Activated T-cell treated with anti-CD3 and anti-CD28 coated beads, Interleukin-2, amount 50 U/mL, for 4 hours (primary cell): ENCODE results near the gene TMEM141. TPM values are rescaled to one million over a fixed set of nuclear protein-coding genes. Genes with fewer than 3 reads are reported as not detected.

Experiments used
- ATAC-seq, 2 donors: fragments of 200-7000 bp; cut with Tn5 transposase; one replicate each; pipeline ENCODE4 v1.10.0; 2021
- DNase-seq: peaks from one replicate; pipeline ENCODE4 v3.0.0-alpha.2; 2020
- H3K27me3 Mint-ChIP-seq: one replicate; pipeline ENCODE4 v1.8.0; 2021; ENCODE audit warnings: low read depth, mixed read lengths
- H3K36me3 Mint-ChIP-seq: one replicate; pipeline ENCODE4 v1.8.0; 2022; ENCODE audit warnings: mixed read lengths; ENCODE audit not compliant: insufficient read depth
- H3K4me1 Mint-ChIP-seq: one replicate; pipeline ENCODE4 v1.8.0; 2021; ENCODE audit warnings: low read depth, mixed read lengths
- H3K4me3 Mint-ChIP-seq: one replicate; pipeline ENCODE4 v1.8.0; 2021; ENCODE audit warnings: mild to moderate bottlenecking, moderate library complexity, mixed read lengths
- H3K9me3 Mint-ChIP-seq: one replicate; pipeline ENCODE4 v1.8.0; 2021; ENCODE audit warnings: mixed read lengths
- total RNA-seq, 3 donors: library from RNA; stranded (reverse); gene quantifications; one replicate each; pipeline ENCODE4 v1.2.1, GENCODE V29; 2021

The TMEM141 gene
- total RNA-seq, 3 donors from 2014 or later: 49.5 to 53.0 (median 51.9) TPM

- H3K9me3 Mint-ChIP-seq: no peaks in the 10 kb centered on the region
These were observed 30.8 kb downstream of the TMEM141 start for GRCh38 chr9:136821826-136822544.

GRCh38 chr9:136823136-136824046 is 32.2 kb downstream of the TMEM141 start:
- no peak for ATAC-seq
- no peak for DNase-seq
- H3K9me3 Mint-ChIP-seq: no peaks in the 10 kb centered on the region
- peaks cover 10% of the 10 kb centered on the region for H3K36me3 Mint-ChIP-seq
- H3K4me3 Mint-ChIP-seq: no peak overlapping the region
- peaks cover 3% of the 10 kb centered on the region for H3K4me1 Mint-ChIP-seq
- H3K27me3 Mint-ChIP-seq: no peaks in the 10 kb centered on the region

More at GRCh38 chr9:136821826-136822544, 30.8 kb downstream of the TMEM141 start:
- ATAC-seq: no peak
- Mint-ChIP-seq H3K4me1 (peaks cover 3% of the 10 kb centered on the region), H3K27me3 (no peaks in the 10 kb centered on the region), H3K36me3 (peaks cover 11% of the 10 kb centered on the region), H3K4me3 (no peak overlapping the region)
- no peak for DNase-seq

GRCh38 chr9:136824496-136825225 is 33.5 kb downstream of the TMEM141 start:
- no peaks in the 10 kb centered on the region for H3K9me3 Mint-ChIP-seq
- peaks cover 15% of the 10 kb centered on the region for H3K36me3 Mint-ChIP-seq
- no peaks in the 10 kb centered on the region for H3K27me3 Mint-ChIP-seq
- peaks cover 3% of the 10 kb centered on the region for H3K4me1 Mint-ChIP-seq
- ATAC-seq (no peak), DNase-seq (no peak)
- no peak overlapping the region for H3K4me3 Mint-ChIP-seq

GRCh38 chr9:136825295-136826187 is 34.4 kb downstream of the TMEM141 start:
- DNase-seq (no peak), ATAC-seq (no peak)
- peaks cover 3% of the 10 kb centered on the region for H3K4me1 Mint-ChIP-seq
- no peak overlapping the region for H3K4me3 Mint-ChIP-seq
- H3K9me3 Mint-ChIP-seq: no peaks in the 10 kb centered on the region
- H3K27me3 Mint-ChIP-seq: no peaks in the 10 kb centered on the region
- peaks cover 16% of the 10 kb centered on the region for H3K36me3 Mint-ChIP-seq

GRCh38 chr9:136826188-136826541 is 35.0 kb downstream of the TMEM141 start:
- H3K4me3 Mint-ChIP-seq: no peak overlapping the region
- DNase-seq: no peak

GRCh38 chr9:136826703-136827582 is 35.8 kb downstream of the TMEM141 start:
- H3K4me3 Mint-ChIP-seq: no peak overlapping the region
- H3K9me3 Mint-ChIP-seq: no peaks in the 10 kb centered on the region
- ATAC-seq (no peak), DNase-seq (no peak)
- peaks cover 13% of the 10 kb centered on the region for H3K36me3 Mint-ChIP-seq
- no peaks in the 10 kb centered on the region for H3K27me3 Mint-ChIP-seq
- H3K4me1 Mint-ChIP-seq: no peaks in the 10 kb centered on the region

More at GRCh38 chr9:136826188-136826541, 35.0 kb downstream of the TMEM141 start:
- Mint-ChIP-seq H3K4me1 (peaks cover under 1% of the 10 kb centered on the region), H3K36me3 (peaks cover 13% of the 10 kb centered on the region), H3K9me3 (no peaks in the 10 kb centered on the region), H3K27me3 (no peaks in the 10 kb centered on the region)
- ATAC-seq: no peak

GRCh38 chr9:136827794-136828473 is 36.8 kb downstream of the TMEM141 start:
- DNase-seq (no peak), ATAC-seq (no peak)
- Mint-ChIP-seq H3K4me1 (no peaks in the 10 kb centered on the region), H3K9me3 (no peaks in the 10 kb centered on the region), H3K4me3 (no peak overlapping the region), H3K36me3 (peaks cover 18% of the 10 kb centered on the region), H3K27me3 (no peaks in the 10 kb centered on the region)

GRCh38 chr9:136828474-136829140 is 37.5 kb downstream of the TMEM141 start:
- no peak for DNase-seq
- Mint-ChIP-seq H3K27me3 (no peaks in the 10 kb centered on the region), H3K36me3 (peaks cover 15% of the 10 kb centered on the region), H3K9me3 (no peaks in the 10 kb centered on the region), H3K4me1 (no peaks in the 10 kb centered on the region), H3K4me3 (no peak overlapping the region)
- no peak for ATAC-seq

GRCh38 chr9:136829412-136829811 is 38.3 kb downstream of the TMEM141 start:
- ATAC-seq: no peak
- Mint-ChIP-seq H3K36me3 (peaks cover 15% of the 10 kb centered on the region), H3K4me1 (no peaks in the 10 kb centered on the region), H3K27me3 (no peaks in the 10 kb centered on the region), H3K4me3 (no peak overlapping the region), H3K9me3 (no peaks in the 10 kb centered on the region)
- DNase-seq: no peak

- DNase-seq (no peak), ATAC-seq (no peak)
- Mint-ChIP-seq H3K9me3 (no peaks in the 10 kb centered on the region), H3K36me3 (peaks cover 15% of the 10 kb centered on the region), H3K4me1 (no peaks in the 10 kb centered on the region), H3K4me3 (no peak overlapping the region), H3K27me3 (no peaks in the 10 kb centered on the region)
These were observed 39.1 kb downstream of the TMEM141 start for GRCh38 chr9:136829981-136830885.

- DNase-seq: no peak
- Mint-ChIP-seq H3K9me3 (no peaks in the 10 kb centered on the region), H3K36me3 (peaks cover 13% of the 10 kb centered on the region), H3K4me3 (no peak overlapping the region), H3K4me1 (no peaks in the 10 kb centered on the region), H3K27me3 (no peaks in the 10 kb centered on the region)
- no peak for ATAC-seq
These were observed 40.0 kb downstream of the TMEM141 start for GRCh38 chr9:136831002-136831719.
